Panc1 (cell line): ENCODE measurements around the gene SELENOI.

Experiments used
- CTCF ChIP-seq: fragments of 450-650 bp; IDR thresholded peaks from 2 replicates; pipeline ENCODE4 v1.5.1; 2017; ENCODE audit warnings: mild to moderate bottlenecking
- POLR2AphosphoS5 ChIP-seq: IDR thresholded peaks from 2 replicates; pipeline ENCODE4 v1.6.1; 2012; ENCODE audit warnings: mild to moderate bottlenecking, low read depth, low read length, moderate library complexity
- SIN3A ChIP-seq: IDR thresholded peaks from 2 replicates; pipeline ENCODE4 v1.6.1; 2012; ENCODE audit warnings: low read depth, mild to moderate bottlenecking, low read length, moderate library complexity, borderline replicate concordance; ENCODE audit not compliant: insufficient read depth

GRCh38 chr2:26313446-26313845, 32.5 kb upstream of the SELENOI start:
- no peak for TF ChIP-seq CTCF
- TF ChIP-seq POLR2AphosphoS5 = no peak
- TF ChIP-seq SIN3A = no peak
